NCI-H748 (cell line): Measurements from ENCODE around the gene RUFY1.
"Not testable (repeated sequence)": the region's sequence is repeated elsewhere in the genome, so short reads cannot be mapped to it uniquely, and the experiment has no call there.

Experiments used
- DNase-seq: peaks from one replicate; lab custom pipeline; 2025; ENCODE audit not compliant: unreplicated experiment; lab: John Stamatoyannopoulos, UW

Gene RUFY1

GRCh38 chr5:179533907-179534306 is 16.4 kb upstream of the RUFY1 start:
- DNase-seq: no peak

GRCh38 chr5:179534431-179534830 is 15.9 kb upstream of the RUFY1 start:
- no peak for DNase-seq

GRCh38 chr5:179536676-179537075 is 13.7 kb upstream of the RUFY1 start:
- DNase-seq: no peak

GRCh38 chr5:179542170-179542569 is 8.2 kb upstream of the RUFY1 start:
- DNase-seq: peak; percentile 8

GRCh38 chr5:179543275-179543674 is 7.1 kb upstream of the RUFY1 start:
- DNase-seq: not testable (repeated sequence)

- DNase-seq: no peak
Measured at GRCh38 chr5:179553006-179553405, 2.7 kb downstream of the RUFY1 start.

GRCh38 chr5:179553875-179554274 is 3.5 kb downstream of the RUFY1 start:
- no peak for DNase-seq

- DNase-seq: no peak
Measured at GRCh38 chr5:179554981-179555380, 4.6 kb downstream of the RUFY1 start.

GRCh38 chr5:179558261-179558799 is 8.0 kb downstream of the RUFY1 start:
- DNase-seq: peak; percentile 32

GRCh38 chr5:179558932-179559283 is 8.6 kb downstream of the RUFY1 start:
- DNase-seq: peak; percentile 85

GRCh38 chr5:179559284-179560252 is 9.2 kb downstream of the RUFY1 start:
- DNase-seq: peak; percentile 100

- DNase-seq: no peak
Measured at GRCh38 chr5:179564526-179564925, 14.2 kb downstream of the RUFY1 start.

- no peak for DNase-seq
Measured at GRCh38 chr5:179568721-179569120, 18.4 kb downstream of the RUFY1 start.

- DNase-seq: no peak
Measured at GRCh38 chr5:179572386-179572785, 22.0 kb downstream of the RUFY1 start.

- DNase-seq: no peak
Measured at GRCh38 chr5:179577286-179577960, 27.1 kb downstream of the RUFY1 start.

GRCh38 chr5:179585941-179586401 is 35.6 kb downstream of the RUFY1 start:
- no peak for DNase-seq

- DNase-seq: no peak
Measured at GRCh38 chr5:179588166-179588565, 37.8 kb downstream of the RUFY1 start.

GRCh38 chr5:179595916-179596315 is 45.6 kb downstream of the RUFY1 start:
- no peak for DNase-seq

GRCh38 chr5:179596421-179596820 is 46.1 kb downstream of the RUFY1 start:
- no peak for DNase-seq

GRCh38 chr5:179599100-179599499 is 48.7 kb downstream of the RUFY1 start:
- DNase-seq: no peak

GRCh38 chr5:179599566-179599965 is 49.2 kb downstream of the RUFY1 start:
- no peak for DNase-seq

GRCh38 chr5:179599973-179600372 is 49.6 kb downstream of the RUFY1 start:
- no peak for DNase-seq
